HUES6 (cell line): ENCODE data around the gene ATXN7L1.
A peak's percentile ranks its signal among the peaks of the same experiment; 100 is the strongest.

Experiments
- H3K27ac ChIP-seq: 2 replicates; pipeline ENCODE4 v1.7.0; 2013; ENCODE audit warnings: low read depth, mild to moderate bottlenecking, low read length, inconsistent platforms
- H3K27me3 ChIP-seq: 2 replicates; pipeline ENCODE4 v1.6.1; 2013; ENCODE audit warnings: low read length; ENCODE audit not compliant: control insufficient read depth, insufficient read depth
- H3K36me3 ChIP-seq: 2 replicates; pipeline ENCODE4 v1.6.1; 2013; ENCODE audit warnings: low read length; ENCODE audit not compliant: control insufficient read depth, insufficient read depth
- H3K4me1 ChIP-seq: 2 replicates; pipeline ENCODE4 v1.6.1; 2013; ENCODE audit warnings: low read length; ENCODE audit not compliant: control insufficient read depth, insufficient read depth
- H3K4me3 ChIP-seq: 2 replicates; pipeline ENCODE4 v1.5.1; 2013; ENCODE audit warnings: low read depth, low read length
- H3K9ac ChIP-seq: one replicate; pipeline ENCODE4 v1.6.1; 2013; ENCODE audit warnings: mild to moderate bottlenecking, low read length
- H3K9me3 ChIP-seq: 2 replicates; pipeline ENCODE4 v1.6.1; 2013; ENCODE audit warnings: low read depth, low read length; ENCODE audit not compliant: control insufficient read depth, insufficient read depth

ATXN7L1 gene

GRCh38 chr7:105662998-105663397 is 213.4 kb downstream of the ATXN7L1 start:
- H3K4me1 ChIP-seq: peaks cover 31% of the 10 kb centered on the region
- no peak overlapping the region for H3K27ac ChIP-seq
- no peak overlapping the region for H3K9ac ChIP-seq
- no peak overlapping the region for H3K4me3 ChIP-seq
- no peaks in the 10 kb centered on the region for H3K9me3 ChIP-seq
- peaks cover 45% of the 10 kb centered on the region for H3K36me3 ChIP-seq
- no peaks in the 10 kb centered on the region for H3K27me3 ChIP-seq

- peaks cover 45% of the 10 kb centered on the region for H3K36me3 ChIP-seq
- peaks cover 27% of the 10 kb centered on the region for H3K4me1 ChIP-seq
- H3K4me3 ChIP-seq: no peak overlapping the region
- no peak overlapping the region for H3K27ac ChIP-seq
- no peaks in the 10 kb centered on the region for H3K27me3 ChIP-seq
- no peak overlapping the region for H3K9ac ChIP-seq
- H3K9me3 ChIP-seq: no peaks in the 10 kb centered on the region
Observed at GRCh38 chr7:105661625-105662024, 214.8 kb downstream of the ATXN7L1 start.

- Histone ChIP-seq H3K36me3 (peaks cover 31% of the 10 kb centered on the region), H3K9me3 (no peaks in the 10 kb centered on the region), H3K4me3 (no peak overlapping the region), H3K4me1 (peaks cover 50% of the 10 kb centered on the region), H3K27me3 (no peaks in the 10 kb centered on the region), H3K27ac (no peak overlapping the region), H3K9ac (no peak overlapping the region)
Observed at GRCh38 chr7:105656922-105657521, 219.4 kb downstream of the ATXN7L1 start.

GRCh38 chr7:105655500-105656380 is 220.7 kb downstream of the ATXN7L1 start:
- no peaks in the 10 kb centered on the region for H3K9me3 ChIP-seq
- H3K27me3 ChIP-seq: no peaks in the 10 kb centered on the region
- peak overlapping the region; percentile 3; the same call in 1 of the 2 replicates for H3K4me3 ChIP-seq
- H3K27ac ChIP-seq: no peak overlapping the region
- peak overlapping the region; percentile 30 for H3K9ac ChIP-seq
- peaks cover 29% of the 10 kb centered on the region for H3K36me3 ChIP-seq
- H3K4me1 ChIP-seq: peaks cover 59% of the 10 kb centered on the region

- H3K9me3 ChIP-seq: no peaks in the 10 kb centered on the region
- peak overlapping the region; percentile 30 for H3K9ac ChIP-seq
- H3K4me1 ChIP-seq: peaks cover 59% of the 10 kb centered on the region
- H3K27ac ChIP-seq: no peak overlapping the region
- H3K27me3 ChIP-seq: no peaks in the 10 kb centered on the region
- peaks cover 31% of the 10 kb centered on the region for H3K36me3 ChIP-seq
- peak overlapping the region; percentile 3; the same call in 1 of the 2 replicates for H3K4me3 ChIP-seq
Observed at GRCh38 chr7:105655067-105655466, 221.3 kb downstream of the ATXN7L1 start.

GRCh38 chr7:105654095-105654686 is 222.2 kb downstream of the ATXN7L1 start:
- H3K4me1 ChIP-seq: peaks cover 65% of the 10 kb centered on the region

GRCh38 chr7:105653441-105654005 is 222.9 kb downstream of the ATXN7L1 start:
- Histone ChIP-seq H3K36me3 (peaks cover 29% of the 10 kb centered on the region), H3K9me3 (no peaks in the 10 kb centered on the region), H3K27ac (no peak overlapping the region), H3K9ac (no peak overlapping the region), H3K4me3 (no peak overlapping the region), H3K27me3 (no peaks in the 10 kb centered on the region), H3K4me1 (peaks cover 71% of the 10 kb centered on the region)

More at GRCh38 chr7:105654095-105654686, 222.2 kb downstream of the ATXN7L1 start:
- no peak overlapping the region for H3K27ac ChIP-seq
- H3K9me3 ChIP-seq: no peaks in the 10 kb centered on the region
- H3K9ac ChIP-seq: no peak overlapping the region
- peaks cover 27% of the 10 kb centered on the region for H3K36me3 ChIP-seq
- H3K4me3 ChIP-seq: no peak overlapping the region
- H3K27me3 ChIP-seq: no peaks in the 10 kb centered on the region

GRCh38 chr7:105652359-105652993 is 223.9 kb downstream of the ATXN7L1 start:
- H3K4me1 ChIP-seq: peaks cover 77% of the 10 kb centered on the region
- H3K9me3 ChIP-seq: no peaks in the 10 kb centered on the region
- peak overlapping the region; percentile 46 for H3K9ac ChIP-seq
- no peak overlapping the region for H3K27ac ChIP-seq
- no peak overlapping the region for H3K4me3 ChIP-seq
- peaks cover 35% of the 10 kb centered on the region for H3K36me3 ChIP-seq
- H3K27me3 ChIP-seq: no peaks in the 10 kb centered on the region

- Histone ChIP-seq H3K9me3 (no peaks in the 10 kb centered on the region), H3K27ac (no peak overlapping the region), H3K4me3 (no peak overlapping the region), H3K4me1 (peaks cover 71% of the 10 kb centered on the region), H3K27me3 (no peaks in the 10 kb centered on the region), H3K9ac (peak overlapping the region; percentile 46), H3K36me3 (peaks cover 35% of the 10 kb centered on the region)
Observed at GRCh38 chr7:105651798-105652197, 224.6 kb downstream of the ATXN7L1 start.

- Histone ChIP-seq H3K27ac (no peak overlapping the region), H3K27me3 (no peaks in the 10 kb centered on the region), H3K36me3 (peaks cover 35% of the 10 kb centered on the region), H3K4me1 (peaks cover 58% of the 10 kb centered on the region), H3K9me3 (no peaks in the 10 kb centered on the region), H3K9ac (no peak overlapping the region), H3K4me3 (no peak overlapping the region)
Observed at GRCh38 chr7:105650382-105650970, 225.9 kb downstream of the ATXN7L1 start.
